NCI-H128 (cell line): ENCODE results near the gene QRICH1.
A peak's percentile ranks its signal among the peaks of the same experiment; 100 is the strongest.
"Not testable (repeated sequence)": the region's sequence is repeated elsewhere in the genome, so short reads cannot be mapped to it uniquely, and the experiment has no call there.

Experiments used
- DNase-seq: peaks from one replicate; lab custom pipeline; 2025; ENCODE audit not compliant: unreplicated experiment; lab: John Stamatoyannopoulos, UW

The QRICH1 gene

GRCh38 chr3:49017971-49018706 lies 75.7 kb downstream of the QRICH1 start, which contains the start of gene DALRD3:
Gene DALRD3 (minus strand): TSS chr3:49018580. CDS start chr3:49018564, 16 bp downstream.
- DNase-seq: no peak

- no peak for DNase-seq
Observed at GRCh38 chr3:49017229-49017970, 76.5 kb downstream of the QRICH1 start.

- no peak for DNase-seq
Observed at GRCh38 chr3:49016414-49017228, 77.2 kb downstream of the QRICH1 start.

- DNase-seq: no peak
Observed at GRCh38 chr3:49015765-49016164, 78.1 kb downstream of the QRICH1 start.

GRCh38 chr3:49015072-49015471 lies 78.8 kb downstream of the QRICH1 start:
- no peak for DNase-seq

GRCh38 chr3:49013738-49014660 lies 79.9 kb downstream of the QRICH1 start:
- no peak for DNase-seq

GRCh38 chr3:49013113-49013737 lies 80.6 kb downstream of the QRICH1 start:
- DNase-seq: no peak

- DNase-seq: no peak
Observed at GRCh38 chr3:49012441-49013017, 81.3 kb downstream of the QRICH1 start.

GRCh38 chr3:49009396-49009795 lies 84.5 kb downstream of the QRICH1 start:
- DNase-seq: no peak

- DNase-seq: not testable (repeated sequence)
Observed at GRCh38 chr3:49008627-49009026, 85.2 kb downstream of the QRICH1 start.

- DNase-seq: no peak
Observed at GRCh38 chr3:49007771-49008528, 85.9 kb downstream of the QRICH1 start.

- DNase-seq: peak; percentile 96
Observed at GRCh38 chr3:49007068-49007770, 86.7 kb downstream of the QRICH1 start, which contains the start of gene WDR6. Gene WDR6 (plus strand): TSS chr3:49007391. CDS start chr3:49007432, 41 bp downstream.

- no peak for DNase-seq
Observed at GRCh38 chr3:49006408-49007067, 87.3 kb downstream of the QRICH1 start.

GRCh38 chr3:49005998-49006397 lies 87.9 kb downstream of the QRICH1 start:
- no peak for DNase-seq

- no peak for DNase-seq
Observed at GRCh38 chr3:49005303-49005680, 88.6 kb downstream of the QRICH1 start.

GRCh38 chr3:49004352-49005302 lies 89.2 kb downstream of the QRICH1 start:
- DNase-seq: no peak

GRCh38 chr3:49001155-49001554 lies 92.7 kb downstream of the QRICH1 start:
- no peak for DNase-seq
